LNCaP clone FGC (cell line): ENCODE results near the gene ITGA11.

Source experiments
- DNase-seq: peaks from one replicate; pipeline ENCODE4 v3.0.0-alpha.2; 2011; ENCODE audit warnings: low read depth
- H3K4me3 ChIP-seq: 2 replicates; pipeline ENCODE4 v1.5.1; 2011; ENCODE audit warnings: mild to moderate bottlenecking, low read depth, low read length, control low read depth
- CTCF ChIP-seq: IDR thresholded peaks from 2 replicates; pipeline ENCODE4 v1.5.1; 2012; ENCODE audit warnings: mild to moderate bottlenecking; ENCODE audit not compliant: control insufficient read depth, insufficient read depth; ENCODE audit errors: extremely low read depth

The ITGA11 gene

DNA sequence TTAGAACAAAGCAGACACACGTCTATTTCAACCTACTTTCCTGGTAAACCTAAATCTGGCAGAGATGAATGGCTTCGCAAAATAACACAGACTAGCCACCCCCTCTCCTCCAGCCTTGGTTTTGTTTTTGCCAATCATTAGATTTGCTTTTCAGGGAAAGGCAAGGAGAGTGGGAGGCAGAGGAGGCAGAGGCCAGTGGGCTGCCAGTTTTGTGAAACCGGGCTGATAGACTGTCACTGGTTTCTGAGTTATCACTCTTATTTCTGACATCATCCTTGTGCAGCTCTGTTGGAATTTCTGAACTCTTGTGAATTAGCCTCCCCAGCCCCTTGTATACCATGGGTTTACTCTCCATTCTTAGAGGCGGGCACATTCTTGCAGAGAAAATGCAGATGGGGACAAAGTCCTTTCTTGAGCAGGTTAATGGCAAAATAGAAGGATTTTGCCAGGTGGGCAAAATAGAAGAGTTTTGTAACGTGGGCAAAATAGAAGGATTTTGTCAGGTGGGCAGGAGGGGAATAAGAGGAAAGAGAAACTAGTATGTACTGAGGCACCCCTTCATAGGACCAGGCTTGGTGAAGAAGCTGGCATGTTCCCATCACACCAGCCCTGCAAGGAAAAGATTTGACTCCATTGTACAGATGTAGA is 157.6 kb downstream of the ITGA11 start:
- no peak overlapping the region for H3K4me3 ChIP-seq
- no peak for TF ChIP-seq CTCF
- no peak for DNase-seq

DNA sequence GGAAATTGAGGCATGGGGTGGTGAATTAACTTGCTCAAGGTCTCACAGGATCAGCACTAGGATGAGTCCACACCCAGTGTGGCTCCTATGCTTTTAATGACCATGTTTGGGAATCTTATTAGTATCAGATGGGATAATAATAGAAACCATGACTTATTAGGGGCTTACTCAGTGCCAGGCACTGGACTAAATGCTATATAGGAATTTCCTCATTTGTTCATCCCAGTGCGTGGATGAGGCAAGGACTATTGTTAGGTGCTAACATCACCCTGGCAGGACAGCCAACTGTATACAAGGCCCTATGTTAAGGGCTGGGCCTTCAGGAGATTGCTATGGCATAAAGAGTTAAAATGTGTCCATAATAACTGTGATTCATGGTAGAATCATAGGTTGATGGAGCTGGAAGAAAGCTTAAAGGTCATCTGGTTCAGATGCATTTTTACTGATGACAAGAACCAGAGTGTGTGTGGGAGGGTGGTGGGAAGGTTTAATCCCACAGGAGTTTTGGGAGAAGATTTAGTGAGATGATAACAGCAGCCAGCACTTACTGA is 159.2 kb downstream of the ITGA11 start:
- no peak for TF ChIP-seq CTCF
- DNase-seq: no peak
- H3K4me3 ChIP-seq: no peak overlapping the region

DNA sequence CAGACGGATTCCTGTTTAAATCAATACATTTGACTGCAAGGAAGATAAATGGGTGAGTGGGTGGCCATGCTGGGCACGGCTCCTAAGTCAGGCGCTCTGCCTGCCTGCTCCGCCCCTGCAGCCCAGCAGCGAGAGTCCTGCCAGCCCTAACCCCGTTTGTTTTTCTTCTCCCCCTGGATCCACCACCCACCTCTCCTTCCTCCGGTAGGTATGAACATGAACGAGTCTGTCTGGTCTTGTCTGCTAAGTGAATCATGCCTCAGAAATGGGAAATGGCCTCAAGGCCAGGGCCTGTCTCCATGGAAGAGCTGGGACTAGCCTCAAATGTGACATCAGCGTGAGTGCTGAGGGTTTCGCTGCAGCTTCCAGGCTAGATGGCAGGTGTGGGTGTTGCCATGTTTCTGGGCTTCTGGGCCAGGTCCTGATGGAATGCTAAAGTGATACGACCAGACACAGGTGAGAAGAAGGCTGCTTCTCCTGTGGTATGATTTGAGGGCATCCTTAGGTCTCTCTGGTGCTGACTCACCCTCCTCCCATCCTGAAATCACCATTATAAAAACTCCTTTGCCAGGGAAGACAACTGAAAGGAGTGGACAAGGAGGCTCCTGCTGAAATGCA is 160.0 kb downstream of the ITGA11 start:
- TF ChIP-seq CTCF: no peak
- no peak overlapping the region for H3K4me3 ChIP-seq
- no peak for DNase-seq

GRCh38 chr15:68268405-68268804 is 163.6 kb downstream of the ITGA11 start:
- no peak for DNase-seq
- no peak overlapping the region for H3K4me3 ChIP-seq
- TF ChIP-seq CTCF: no peak

- H3K4me3 ChIP-seq: no peak overlapping the region; the same call in 1 of the 2 replicates
- no peak for DNase-seq
- no peak for TF ChIP-seq CTCF
Observed at GRCh38 chr15:68265674-68266073, 166.3 kb downstream of the ITGA11 start.

DNA sequence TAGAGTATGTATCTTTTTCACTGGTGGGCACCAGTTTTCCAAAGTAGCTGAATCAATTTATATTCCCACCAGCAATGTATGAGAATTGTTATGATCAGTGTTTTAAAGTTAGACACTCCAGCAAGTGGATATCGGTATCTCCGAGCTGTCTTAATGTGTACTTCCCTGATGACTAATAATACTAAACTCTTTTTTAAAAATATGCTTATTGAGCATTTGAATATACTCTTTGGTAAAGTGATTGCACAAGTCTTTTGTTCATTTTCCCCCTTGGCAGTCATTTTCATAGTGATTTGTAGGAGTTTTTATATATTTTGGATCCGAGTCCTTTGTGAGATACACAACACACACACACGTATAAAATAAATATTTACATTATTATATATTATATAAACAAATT is 166.9 kb downstream of the ITGA11 start:
- TF ChIP-seq CTCF: no peak
- DNase-seq: no peak

More for the DNA sequence above, 166.9 kb downstream of the ITGA11 start:
- H3K4me3 ChIP-seq: no peak overlapping the region
